ENCODE results near the gene PPP5C.

GRCh38 chr19:46349311-46349993, 2.6 kb downstream of the PPP5C start:
- TF ChIP-seq POLR2AphosphoS5 (IDR thresholded peaks at IDR 0.05; ENCODE audit: low read depth, low read length) (no peak), CTCF (IDR thresholded peaks at IDR 0.05 in 2 of 3, conservative IDR thresholded peaks at IDR 0.05 in 1 of 3; ENCODE audit: borderline replicate concordance in 1 of 3, insufficient read depth in 1 of 3, low read depth in 2 of 3, low read length in 2 of 3) (no peak), POLR2A (IDR thresholded peaks at IDR 0.05; ENCODE audit: borderline replicate concordance, extremely low read depth, insufficient read depth, insufficient read length) (no peak), ZNF274 (IDR thresholded peaks at IDR 0.05; ENCODE audit: low read depth, low read length) (no peak), TCF7L2 (IDR thresholded peaks at IDR 0.05; ENCODE audit: borderline replicate concordance, extremely low read depth, insufficient read depth, insufficient read length) (no peak), EZH2phosphoT487 (IDR thresholded peaks at IDR 0.05; ENCODE audit: borderline replicate concordance) (no peak), SRF (IDR thresholded peaks at IDR 0.05; ENCODE audit: low read depth) (no peak), REST (IDR thresholded peaks at IDR 0.05; ENCODE audit: low read depth) (no peak), YY1 (IDR thresholded peaks at IDR 0.05; ENCODE audit: extremely low read depth, insufficient replicate concordance, low read depth, low read length) (no peak), JUND (IDR thresholded peaks at IDR 0.05) (no peak), SP1 (IDR thresholded peaks at IDR 0.05; ENCODE audit: low read depth) (no peak), RAD21 (IDR thresholded peaks at IDR 0.05; ENCODE audit: low read depth) (no peak), CEBPB (IDR thresholded peaks at IDR 0.05; ENCODE audit: low read depth) (no peak)
- TF ChIP-seq, protein P1, sequence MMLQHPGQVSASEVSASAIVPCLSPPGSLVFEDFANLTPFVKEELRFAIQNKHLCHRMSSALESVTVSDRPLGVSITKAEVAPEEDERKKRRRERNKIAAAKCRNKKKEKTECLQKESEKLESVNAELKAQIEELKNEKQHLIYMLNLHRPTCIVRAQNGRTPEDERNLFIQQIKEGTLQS (IDR thresholded peaks at IDR 0.05): no peak

All from HCT116 (cell line).